ENCODE measurements around the gene CHRNB1.
"Not testable (repeated sequence)": the region's sequence is repeated elsewhere in the genome, so short reads cannot be mapped to it uniquely, and the experiment has no call there.

DNA sequence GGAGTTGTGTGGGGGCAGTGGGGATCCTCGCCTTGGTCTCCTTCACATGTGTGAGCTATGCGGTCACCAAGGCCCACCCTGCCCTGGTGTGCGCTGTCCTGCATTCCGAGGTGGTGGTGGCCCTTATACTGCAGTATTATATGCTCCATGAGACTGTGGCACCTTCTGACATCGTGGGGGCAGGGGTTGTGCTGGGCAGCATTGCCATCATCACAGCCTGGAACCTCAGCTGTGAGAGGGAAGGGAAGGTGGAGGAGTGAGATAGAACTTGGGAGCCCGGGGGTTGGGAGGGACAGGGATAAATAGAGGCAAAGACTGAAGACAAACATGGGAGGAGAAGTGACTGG is 37.9 kb downstream of the CHRNB1 start:
- TF ChIP-seq POLR2A, CTCF (IDR thresholded peaks at IDR 0.05): not testable (repeated sequence)

All from Peyer's patch (tissue), 4 donors.